ENCODE measurements around the gene GRIP2.
A peak's percentile ranks its signal among the peaks of the same experiment; 100 is the strongest.

Gene GRIP2

GRCh38 chr3:14463330-14464140 lies 76.6 kb downstream of the GRIP2 start:
- no peak for ATAC-seq

DNA sequence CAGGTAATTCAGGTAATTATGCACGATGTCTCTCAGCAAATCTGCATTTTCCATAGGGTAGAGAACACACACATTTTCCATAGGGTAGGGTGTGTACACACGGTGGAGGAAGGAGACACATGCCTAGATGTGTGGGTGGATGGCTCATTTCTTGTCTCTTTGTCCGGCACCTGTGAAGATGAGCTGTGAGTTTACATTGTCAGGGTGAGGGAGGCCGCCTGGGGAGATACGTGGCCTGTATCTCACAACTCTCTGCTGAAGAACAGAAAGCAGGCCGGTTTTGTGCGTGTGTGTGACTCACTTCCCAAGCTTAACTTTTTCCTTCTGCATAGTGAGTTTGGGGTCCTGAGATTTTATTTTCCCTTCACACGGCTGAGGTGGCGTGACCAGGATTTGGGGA lies 77.4 kb downstream of the GRIP2 start:
- ATAC-seq = peak; percentile 40 to 54

- no peak for ATAC-seq
Observed at GRCh38 chr3:14461748-14462324, 78.3 kb downstream of the GRIP2 start.

DNA sequence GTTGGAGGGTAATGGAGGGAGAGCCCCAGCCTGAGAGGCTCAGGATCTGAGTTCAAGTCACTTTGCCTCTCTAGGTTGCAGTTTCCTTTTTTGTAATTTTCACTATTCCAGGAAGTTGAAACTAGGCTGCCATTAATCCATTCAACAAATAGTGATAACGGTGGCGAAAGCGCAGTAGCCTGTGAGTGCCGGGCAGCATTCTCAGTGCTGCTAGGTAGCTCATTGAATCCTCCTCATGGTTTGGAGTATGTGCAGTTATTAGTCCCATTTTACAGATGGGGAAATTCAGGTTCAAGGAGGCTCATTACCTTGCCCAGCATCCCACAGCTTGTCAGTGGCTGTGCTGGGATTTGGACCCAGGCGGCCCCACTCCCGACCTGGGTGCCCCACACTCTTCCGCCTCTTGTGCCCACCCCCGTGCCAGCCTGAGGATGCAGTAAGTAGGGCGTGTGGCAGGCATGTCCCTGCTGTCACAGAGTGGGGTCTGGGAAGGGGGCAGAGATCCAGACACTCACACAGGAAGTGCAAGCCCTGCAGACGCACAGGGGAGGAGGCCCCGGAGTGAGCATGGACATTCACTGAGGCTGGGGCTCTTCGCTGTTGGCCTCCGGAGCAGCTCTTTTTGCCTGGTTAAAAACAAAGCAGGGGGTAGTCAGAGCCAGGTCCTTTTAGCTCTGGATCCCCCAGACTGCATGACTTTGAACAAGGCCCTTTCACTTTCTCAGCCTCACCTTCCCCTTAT lies 79.0 kb downstream of the GRIP2 start:
- no peak for ATAC-seq

GRCh38 chr3:14460342-14461005 lies 79.7 kb downstream of the GRIP2 start:
- ATAC-seq = no peak

- no peak for ATAC-seq
Observed at GRCh38 chr3:14459787-14460186, 80.4 kb downstream of the GRIP2 start.

- ATAC-seq = no peak
Observed at GRCh38 chr3:14459384-14459783, 80.8 kb downstream of the GRIP2 start.

DNA sequence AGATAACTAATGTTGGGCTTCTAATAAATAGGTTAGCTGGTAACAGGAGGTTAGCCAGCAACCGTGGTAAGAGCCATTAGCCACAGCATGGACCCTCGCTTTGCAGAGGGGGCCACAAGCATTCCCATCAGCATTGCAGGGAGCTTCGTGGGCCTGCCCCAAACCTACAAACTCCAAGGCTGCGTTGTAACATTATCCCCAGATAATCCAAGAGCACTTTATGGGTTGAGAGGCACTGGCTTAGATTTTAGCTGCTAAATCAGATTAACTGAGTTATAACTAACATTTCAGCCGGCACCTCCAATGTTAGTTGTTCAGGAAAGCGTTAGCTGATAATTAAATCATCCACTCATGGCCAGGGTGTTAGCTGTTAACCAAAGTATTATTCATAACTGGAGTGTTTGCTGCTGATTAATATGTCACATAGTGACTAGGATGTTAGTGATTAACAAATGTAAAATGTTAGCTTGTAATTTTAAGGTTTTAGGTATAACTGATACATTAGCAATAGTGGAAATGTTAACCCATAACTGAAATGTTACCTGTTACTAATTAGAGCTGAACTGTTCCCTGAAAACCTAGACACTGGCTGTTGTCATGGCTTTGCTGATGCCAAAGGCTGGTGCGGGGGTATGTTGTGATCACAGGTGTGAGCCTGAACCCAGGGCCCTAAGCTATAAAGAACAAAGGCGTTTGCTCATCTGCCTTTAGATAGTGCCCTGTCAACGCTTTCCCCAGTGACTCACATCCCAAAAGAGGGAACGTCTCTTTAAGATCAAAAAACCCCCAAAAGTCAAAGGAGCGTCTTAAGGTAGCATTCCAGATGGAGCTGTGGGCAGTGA lies 81.5 kb downstream of the GRIP2 start:
- ATAC-seq = peak; percentile 74 to 81

- no peak for ATAC-seq
Observed at GRCh38 chr3:14457999-14458398, 82.1 kb downstream of the GRIP2 start.

DNA sequence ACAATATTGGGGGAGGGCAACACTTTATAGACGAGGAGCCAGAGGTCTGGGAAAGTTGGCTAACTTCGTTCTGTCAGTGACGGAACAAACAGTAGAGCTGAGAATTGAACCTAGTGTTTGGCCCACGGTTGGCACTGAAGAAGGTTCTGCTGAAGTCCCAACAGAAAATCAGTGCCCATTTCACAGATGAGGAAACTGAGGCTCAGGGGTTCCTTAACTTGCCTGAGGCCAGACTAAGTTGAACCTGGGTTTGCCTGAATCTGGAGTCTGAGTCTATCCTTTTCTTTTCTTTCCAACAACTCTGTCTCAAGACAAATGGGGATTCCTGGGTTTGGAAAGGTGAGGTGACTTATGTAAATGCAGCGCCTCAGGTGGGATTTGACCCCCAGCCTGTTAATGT lies 82.7 kb downstream of the GRIP2 start:
- ATAC-seq = no peak

GRCh38 chr3:14456794-14457193 lies 83.3 kb downstream of the GRIP2 start:
- no peak for ATAC-seq

DNA sequence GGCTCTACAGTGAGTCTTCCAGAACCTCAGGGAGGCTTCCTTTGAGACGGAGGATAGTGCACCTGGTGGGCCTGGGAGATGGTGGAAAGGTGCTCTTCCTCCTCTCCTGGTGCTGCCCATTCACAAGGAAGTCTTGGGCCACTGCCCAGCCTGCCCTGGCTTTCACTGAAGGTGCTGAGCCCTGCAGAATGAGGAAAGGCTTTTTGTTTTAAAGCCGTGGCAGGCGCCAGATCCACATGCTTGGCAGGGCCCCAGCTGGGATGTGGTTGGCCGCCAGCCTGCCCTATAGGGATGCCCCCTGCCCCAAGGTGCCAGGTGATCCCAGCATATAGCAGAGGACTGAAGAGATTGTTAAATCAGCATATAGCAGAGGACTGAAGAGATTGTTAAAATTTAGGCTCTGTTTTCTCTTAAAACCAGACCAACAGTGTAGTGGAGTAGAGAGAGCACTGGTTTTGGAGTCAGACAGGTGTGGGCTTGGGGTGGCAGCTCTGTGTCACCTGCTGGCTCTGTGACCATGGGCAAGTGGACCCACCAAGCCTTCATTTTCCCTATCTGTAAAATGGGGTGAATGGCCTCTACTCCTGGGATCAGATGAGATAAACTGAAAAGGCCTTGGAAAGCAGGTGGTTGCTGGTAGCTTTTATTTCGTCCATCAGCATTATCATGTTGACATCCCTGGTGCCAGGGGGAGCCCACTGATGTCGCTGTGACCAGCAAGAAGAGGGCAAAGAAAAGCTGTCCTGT lies 84.4 kb downstream of the GRIP2 start:
- no peak for ATAC-seq

- no peak for ATAC-seq
Observed at GRCh38 chr3:14454639-14455310, 85.4 kb downstream of the GRIP2 start.

GRCh38 chr3:14453876-14454638 lies 86.1 kb downstream of the GRIP2 start:
- ATAC-seq = no peak

DNA sequence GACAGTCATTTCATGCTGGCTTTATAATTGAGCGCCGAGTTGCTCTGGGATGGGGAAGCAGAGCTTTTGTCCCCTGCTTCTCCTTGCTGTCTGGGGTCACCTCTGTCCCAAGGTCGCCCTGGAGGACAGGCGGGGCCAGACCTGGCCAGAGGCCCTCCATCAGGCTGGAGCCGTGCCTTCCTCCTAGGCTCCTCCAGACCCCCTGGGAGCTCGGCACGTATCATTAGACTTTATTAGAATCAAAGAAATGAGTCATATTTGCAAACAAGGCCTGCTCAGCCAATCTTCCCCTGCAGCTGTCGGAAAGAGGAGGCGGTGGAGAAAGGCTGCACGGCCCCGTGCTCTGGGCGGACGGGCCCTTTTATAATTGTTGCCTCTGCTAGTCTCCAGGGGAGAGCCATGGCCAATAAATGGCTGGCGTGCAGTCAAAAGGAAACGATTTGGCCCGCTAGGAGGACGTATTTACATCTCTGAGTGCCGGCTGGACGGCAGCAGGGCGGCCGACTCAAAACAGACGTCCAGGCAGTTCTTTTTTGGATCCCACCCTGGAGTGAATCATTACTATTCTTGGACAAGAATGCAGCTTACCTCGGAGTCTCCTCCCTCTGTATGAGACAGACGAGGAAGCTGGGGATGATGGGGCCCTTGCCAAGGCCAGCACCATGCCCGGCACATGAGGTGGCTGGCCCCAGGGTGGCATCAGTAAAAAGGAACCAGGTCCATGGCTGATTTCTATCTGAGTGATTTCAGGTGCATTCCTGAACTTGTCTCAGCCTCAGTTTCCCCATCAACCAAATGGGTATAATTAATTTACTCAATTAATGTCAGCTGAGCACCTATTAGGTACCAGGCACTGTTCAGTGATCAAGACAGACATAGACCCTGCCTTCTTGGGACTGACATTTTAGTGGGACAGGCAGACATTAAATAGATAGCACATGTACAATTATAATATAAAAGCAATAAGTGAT lies 87.1 kb downstream of the GRIP2 start:
- no peak for ATAC-seq

- ATAC-seq = no peak
Observed at GRCh38 chr3:14451844-14452739, 88.0 kb downstream of the GRIP2 start.

- ATAC-seq = no peak
Observed at GRCh38 chr3:14450922-14451606, 89.1 kb downstream of the GRIP2 start.
